ENCODE data around the gene SELENON.

SELENON gene

GRCh38 chr1:25796811-25797458 lies 3.1 kb upstream of the SELENON start (continued):
- TF ChIP-seq GFI1B (tag by site-specific recombination; IDR thresholded peaks at IDR 0.05) (peak; percentile 82; the same call in 1 of the 2 replicates), ZIC2 (tag by site-specific recombination; IDR thresholded peaks at IDR 0.05) (peak; percentile 42; the same call in 1 of the 2 replicates), ZSCAN30 (tag by site-specific recombination; IDR thresholded peaks at IDR 0.05) (0 out of 2 replicates have a peak, but pooled peaks have one; percentile 18), ZNF560 (tag by site-specific recombination; IDR thresholded peaks at IDR 0.05; ENCODE audit: borderline replicate concordance) (no peak), SALL2 (tag by site-specific recombination; IDR thresholded peaks at IDR 0.05; ENCODE audit: borderline replicate concordance) (no peak), RBAK (tag by site-specific recombination; IDR thresholded peaks at IDR 0.05) (no peak), ZBTB17 (tag by site-specific recombination; IDR thresholded peaks at IDR 0.05) (peak; percentile 55), ZNF2 (tag by site-specific recombination; IDR thresholded peaks at IDR 0.05) (peak; percentile 83; the same call in 1 of the 2 replicates), ZNF16 (tag by site-specific recombination; IDR thresholded peaks at IDR 0.05; ENCODE audit: low read depth) (no peak), KLF1 (tag by site-specific recombination; IDR thresholded peaks at IDR 0.05) (no peak)

GRCh38 chr1:25797939-25798338 lies 2.1 kb upstream of the SELENON start:
- Histone ChIP-seq H3K4me3 (ENCODE audit: low read depth, low read length) (no peak overlapping the region), H3K4me1 (ENCODE audit: control insufficient read depth, insufficient read depth, low read length) (peaks cover 2% of the 10 kb centered on the region; the same call in 1 of the 2 replicates), H3K9me3 (ENCODE audit: control insufficient read depth, insufficient read depth, low read depth, low read length) (no peaks in the 10 kb centered on the region), H3K36me3 (ENCODE audit: control insufficient read depth in 2 of 2, insufficient read depth in 1 of 2, low read length in 2 of 2) (peaks cover 0 to 11% of the 10 kb centered on the region in 2 experiments; a peak in 2 of 3 replicates), H3K27ac (ENCODE audit: extremely low read depth, low read depth, low read length) (no peak overlapping the region)
- POLR2A ChIA-PET: interaction anchor here (1.0 kb wide), 1 partner anchor 550 kb away, joined by 3 read pairs; the partner anchor contains the start of gene RSRP1
- peak; percentile 71 for TF ChIP-seq CTCF (tag by site-specific recombination; IDR thresholded peaks at IDR 0.05)
- TF ChIP-seq ZNF585B (tag by site-specific recombination; IDR thresholded peaks at IDR 0.05): no peak
- TF ChIP-seq ZSCAN30 (tag by site-specific recombination; IDR thresholded peaks at IDR 0.05): 0 out of 2 replicates have a peak, but pooled peaks have one; percentile 18
- no peak for TF ChIP-seq ZNF549 (tag by site-specific recombination; IDR thresholded peaks at IDR 0.05)
- peak; percentile 51; the same call in 1 of the 2 replicates for TF ChIP-seq ZBTB48 (tag by site-specific recombination; IDR thresholded peaks at IDR 0.05)
- peak; percentile 45 for TF ChIP-seq PATZ1 (tag by site-specific recombination; IDR thresholded peaks at IDR 0.05)
- peak; percentile 51 for TF ChIP-seq ZNF600 (tag by site-specific recombination; IDR thresholded peaks at IDR 0.05)
- no peak for TF ChIP-seq PRDM2 (tag by site-specific recombination; IDR thresholded peaks at IDR 0.05; ENCODE audit: borderline replicate concordance)
- 0 out of 2 replicates have a peak, but pooled peaks have one; percentile 22 for TF ChIP-seq SP7 (tag by site-specific recombination; IDR thresholded peaks at IDR 0.05)
- TF ChIP-seq MYNN (tag by site-specific recombination; IDR thresholded peaks at IDR 0.05; ENCODE audit: borderline replicate concordance): no peak
- peak; percentile 55; the same call in 1 of the 2 replicates for TF ChIP-seq ZNF121 (tag by site-specific recombination; IDR thresholded peaks at IDR 0.05)
- TF ChIP-seq ZNF654 (tag by site-specific recombination; IDR thresholded peaks at IDR 0.05; ENCODE audit: low read depth): peak; percentile 30
- CTCF ChIA-PET: interaction anchor here (0.6 to 3.4 kb wide), 41 partner anchors 8 to 1033 kb away, joined by 3 to 32 read pairs (median 4); partner anchors contain the start of genes MTFR1L and SYF2

All from HEK293 (cell line).